Fibroblast of lung (primary cell): ENCODE data around the gene LAYN. TPM values are rescaled to one million over a fixed set of nuclear protein-coding genes. Genes with fewer than 3 reads are reported as not detected.
A peak's percentile ranks its signal among the peaks of the same experiment; 100 is the strongest.

Experiments
- DNase-seq, 2 donors: peaks; one replicate each; pipeline versions ENCODE4 v3.0.0 to v3.0.0-alpha.2; 2010; ENCODE audit warnings: low read depth in 2 of 2
- H2AFZ ChIP-seq: 2 replicates; pipeline ENCODE4 v1.5.1; 2012; ENCODE audit warnings: low read length, control low read depth, inconsistent platforms
- H3K27ac ChIP-seq: 2 replicates; pipeline ENCODE4 v1.5.1; 2011; ENCODE audit warnings: low read length, control low read depth; ENCODE audit not compliant: insufficient read depth
- H3K27me3 ChIP-seq: 2 replicates; pipeline ENCODE4 v1.5.1; 2011; ENCODE audit warnings: mild to moderate bottlenecking, low read length; ENCODE audit not compliant: control insufficient read depth, insufficient read depth
- H3K36me3 ChIP-seq: 2 replicates; pipeline ENCODE4 v1.5.1; 2011; ENCODE audit warnings: low read length; ENCODE audit not compliant: control insufficient read depth, insufficient read depth
- H3K4me1 ChIP-seq: 2 replicates; pipeline ENCODE4 v1.5.1; 2011; ENCODE audit warnings: low read length; ENCODE audit not compliant: control insufficient read depth, insufficient read depth; ENCODE audit errors: extremely low read depth
- H3K4me2 ChIP-seq: 2 replicates; pipeline ENCODE4 v1.5.1; 2011; ENCODE audit warnings: low read length, control low read depth; ENCODE audit not compliant: insufficient read depth; ENCODE audit errors: extremely low read depth
- H3K4me3 ChIP-seq, 4 experiments: fragments of 200-600 bp in 1 of 4; sonication (generic) in 1 of 4; replicated peaks in 1 of 4; 2 replicates each; pipeline ENCODE4 v1.5.1; 2011 to 2016; ENCODE audit warnings: low read length in 4 of 4, low read depth in 3 of 4, mild to moderate bottlenecking in 3 of 4, control low read depth in 2 of 4, inconsistent platforms in 1 of 4, mixed read lengths in 1 of 4; ENCODE audit not compliant: insufficient read depth in 1 of 4; ENCODE audit errors: control extremely low read depth in 1 of 4
- H3K79me2 ChIP-seq: 2 replicates; pipeline ENCODE4 v1.5.1; 2012; ENCODE audit warnings: mild to moderate bottlenecking, low read length, inconsistent platforms; ENCODE audit not compliant: control insufficient read depth, insufficient read depth
- H3K9ac ChIP-seq: 2 replicates; pipeline ENCODE4 v1.5.1; 2011; ENCODE audit warnings: mild to moderate bottlenecking, low read length, control low read depth; ENCODE audit not compliant: insufficient read depth
- H3K9me3 ChIP-seq: 2 replicates; pipeline ENCODE4 v1.5.1; 2012; ENCODE audit warnings: low read depth, low read length; ENCODE audit not compliant: control insufficient read depth, insufficient read depth
- H4K20me1 ChIP-seq: 2 replicates; pipeline ENCODE4 v1.5.1; 2011; ENCODE audit warnings: low read length; ENCODE audit not compliant: control insufficient read depth, insufficient read depth; ENCODE audit errors: extremely low read depth
- CTCF ChIP-seq, 2 donors: IDR thresholded peaks in 1 of 2; conservative IDR thresholded peaks in 1 of 2; 1 replicate in 1 of 2; 2 replicates in 1 of 2; pipeline ENCODE4 v1.5.1; 2011 to 2012; ENCODE audit warnings: low read length in 2 of 2, control low read depth in 1 of 2, inconsistent platforms in 1 of 2, low read depth in 1 of 2, mild to moderate bottlenecking in 1 of 2
- EZH2 ChIP-seq: IDR thresholded peaks from 2 replicates; pipeline ENCODE4 v1.5.1; 2012; ENCODE audit warnings: low read length, control low read depth, mild to moderate bottlenecking; ENCODE audit errors: missing control alignments
- polyA minus RNA-seq: library from RNA; depleted of rRNA, polyadenylated mRNA; stranded (reverse); fragments of >200 nt; gene quantifications from 2 replicates; pipeline ENCODE4 v1.2.3, GENCODE V29; 2011; ENCODE audit warnings: low replicate concordance
- polyA plus RNA-seq, 2 donors: library from polyadenylated mRNA; depleted of rRNA in 1 of 2; stranded (reverse) in 1 of 2; unstranded in 1 of 2; fragments of >200 nt; gene quantifications; 2 replicates each; pipeline ENCODE4 v1.2.1, GENCODE V29; 2011 to 2012; ENCODE audit warnings: missing spikeins in 1 of 2
- total RNA-seq: library from RNA; depleted of rRNA; stranded (reverse); fragments of >200 nt; gene quantifications from 2 replicates; pipeline ENCODE4 v1.2.1, GENCODE V29; 2014

The LAYN gene
- total RNA-seq (55.7 and 117 TPM in 2 replicates), polyA plus RNA-seq (94.0 and 140 TPM in 2 replicates), polyA minus RNA-seq (47.5 and 86.9 TPM in 2 replicates)
- 57.5 and 73.8 TPM in 2 replicates for polyA plus RNA-seq (2012)

- peaks cover 7% of the 10 kb centered on the region for H3K4me1 ChIP-seq
- no peak for TF ChIP-seq CTCF (conservative IDR thresholded peaks at IDR 0.05 in 1 of 2, IDR thresholded peaks at IDR 0.05 in 1 of 2; ENCODE audit: low read depth in 1 of 2, low read length in 2 of 2)
- TF ChIP-seq EZH2, result no peak
- peak within 1 kb of the TSS; percentile 86 for H3K9ac ChIP-seq
- H2AFZ ChIP-seq, result peak within 1 kb of the TSS; percentile 78
- DNase-seq, result peak in 1 of 2 donors; percentile 70
- H3K79me2 ChIP-seq, result peaks cover 2% of the 10 kb centered on the region
- no peaks in the 10 kb centered on the region for H4K20me1 ChIP-seq
- H3K4me3 ChIP-seq, result peak within 1 kb of the TSS; percentile 59 to 82 (median 65)
- no peaks in the 10 kb centered on the region for H3K36me3 ChIP-seq
- no peaks in the 10 kb centered on the region for H3K27me3 ChIP-seq
- peak within 1 kb of the TSS; percentile 83 for H3K27ac ChIP-seq
- H3K4me2 ChIP-seq, result peak within 1 kb of the TSS; percentile 98
- no peaks in the 10 kb centered on the region for H3K9me3 ChIP-seq
These were observed at the start of gene LAYN for GRCh38 chr11:111540114-111540936. TSS of gene LAYN (plus strand) at chr11:111540720. CDS start at chr11:111540844, 124 bp downstream.

GRCh38 chr11:111494040-111494439 is 46.5 kb upstream of the LAYN start:
- Histone ChIP-seq H3K27me3 (peaks cover 6% of the 10 kb centered on the region), H4K20me1 (no peaks in the 10 kb centered on the region), H2AFZ (no peak overlapping the region), H3K4me1 (no peaks in the 10 kb centered on the region), H3K9me3 (no peaks in the 10 kb centered on the region), H3K36me3 (no peaks in the 10 kb centered on the region), H3K4me2 (no peak overlapping the region), H3K79me2 (no peaks in the 10 kb centered on the region), H3K4me3 (no peak overlapping the region), H3K27ac (no peak overlapping the region), H3K9ac (no peak overlapping the region)
- no peak for DNase-seq
- TF ChIP-seq CTCF (conservative IDR thresholded peaks at IDR 0.05 in 1 of 2, IDR thresholded peaks at IDR 0.05 in 1 of 2; ENCODE audit: low read depth in 1 of 2, low read length in 2 of 2), result no peak
- TF ChIP-seq EZH2, result no peak

GRCh38 chr11:111499483-111499882 is 41.0 kb upstream of the LAYN start:
- Histone ChIP-seq H3K79me2 (no peaks in the 10 kb centered on the region), H3K9ac (no peak overlapping the region), H4K20me1 (no peaks in the 10 kb centered on the region), H3K36me3 (no peaks in the 10 kb centered on the region), H3K27ac (no peak overlapping the region), H3K9me3 (no peaks in the 10 kb centered on the region), H3K4me1 (no peaks in the 10 kb centered on the region), H3K4me3 (no peak overlapping the region), H2AFZ (no peak overlapping the region), H3K4me2 (no peak overlapping the region), H3K27me3 (peaks cover 3% of the 10 kb centered on the region)
- TF ChIP-seq EZH2, result no peak
- no peak for TF ChIP-seq CTCF (conservative IDR thresholded peaks at IDR 0.05 in 1 of 2, IDR thresholded peaks at IDR 0.05 in 1 of 2; ENCODE audit: low read depth in 1 of 2, low read length in 2 of 2)
- no peak for DNase-seq
